ENCODE data around the gene PCAT6.

The PCAT6 gene

GRCh38 chr1:202856014-202856413, 45.3 kb downstream of the PCAT6 start:
- Mint-ChIP-seq H3K27me3 (ENCODE audit: low read depth, poor library complexity) (no peaks in the 10 kb centered on the region), H3K4me3 (no peak overlapping the region), H3K9me3 (no peaks in the 10 kb centered on the region), H3K27ac (no peak overlapping the region), H3K4me1 (peaks cover 6% of the 10 kb centered on the region), H3K36me3 (ENCODE audit: low read depth) (peaks cover 43% of the 10 kb centered on the region)
- DNase-seq = no peak
- TF ChIP-seq, protein P1, sequence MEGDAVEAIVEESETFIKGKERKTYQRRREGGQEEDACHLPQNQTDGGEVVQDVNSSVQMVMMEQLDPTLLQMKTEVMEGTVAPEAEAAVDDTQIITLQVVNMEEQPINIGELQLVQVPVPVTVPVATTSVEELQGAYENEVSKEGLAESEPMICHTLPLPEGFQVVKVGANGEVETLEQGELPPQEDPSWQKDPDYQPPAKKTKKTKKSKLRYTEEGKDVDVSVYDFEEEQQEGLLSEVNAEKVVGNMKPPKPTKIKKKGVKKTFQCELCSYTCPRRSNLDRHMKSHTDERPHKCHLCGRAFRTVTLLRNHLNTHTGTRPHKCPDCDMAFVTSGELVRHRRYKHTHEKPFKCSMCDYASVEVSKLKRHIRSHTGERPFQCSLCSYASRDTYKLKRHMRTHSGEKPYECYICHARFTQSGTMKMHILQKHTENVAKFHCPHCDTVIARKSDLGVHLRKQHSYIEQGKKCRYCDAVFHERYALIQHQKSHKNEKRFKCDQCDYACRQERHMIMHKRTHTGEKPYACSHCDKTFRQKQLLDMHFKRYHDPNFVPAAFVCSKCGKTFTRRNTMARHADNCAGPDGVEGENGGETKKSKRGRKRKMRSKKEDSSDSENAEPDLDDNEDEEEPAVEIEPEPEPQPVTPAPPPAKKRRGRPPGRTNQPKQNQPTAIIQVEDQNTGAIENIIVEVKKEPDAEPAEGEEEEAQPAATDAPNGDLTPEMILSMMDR (IDR thresholded peaks at IDR 0.05) = no peak

- peaks cover 41% of the 10 kb centered on the region for H3K36me3 Mint-ChIP-seq (ENCODE audit: low read depth)
- TF ChIP-seq, protein P1 (IDR thresholded peaks at IDR 0.05) = no peak
- peaks cover 12% of the 10 kb centered on the region for H3K4me1 Mint-ChIP-seq
- H3K4me3 Mint-ChIP-seq = no peak overlapping the region
- H3K27ac Mint-ChIP-seq = no peak overlapping the region
- H3K27me3 Mint-ChIP-seq (ENCODE audit: low read depth, poor library complexity) = no peaks in the 10 kb centered on the region
- no peak for DNase-seq
- H3K9me3 Mint-ChIP-seq = no peaks in the 10 kb centered on the region
These were observed 46.4 kb downstream of the PCAT6 start for GRCh38 chr1:202857136-202857610.

GRCh38 chr1:202858331-202858730, 47.6 kb downstream of the PCAT6 start:
- TF ChIP-seq, protein P1 (IDR thresholded peaks at IDR 0.05) = no peak
- Mint-ChIP-seq H3K36me3 (ENCODE audit: low read depth) (peaks cover 30% of the 10 kb centered on the region), H3K27ac (no peak overlapping the region), H3K4me3 (no peak overlapping the region), H3K9me3 (no peaks in the 10 kb centered on the region), H3K4me1 (peaks cover 20% of the 10 kb centered on the region), H3K27me3 (ENCODE audit: low read depth, poor library complexity) (peaks cover 5% of the 10 kb centered on the region)
- no peak for DNase-seq

- peak overlapping the region; percentile 75 for H3K27ac Mint-ChIP-seq
These were observed 48.1 kb downstream of the PCAT6 start for GRCh38 chr1:202858789-202859414.

DNA sequence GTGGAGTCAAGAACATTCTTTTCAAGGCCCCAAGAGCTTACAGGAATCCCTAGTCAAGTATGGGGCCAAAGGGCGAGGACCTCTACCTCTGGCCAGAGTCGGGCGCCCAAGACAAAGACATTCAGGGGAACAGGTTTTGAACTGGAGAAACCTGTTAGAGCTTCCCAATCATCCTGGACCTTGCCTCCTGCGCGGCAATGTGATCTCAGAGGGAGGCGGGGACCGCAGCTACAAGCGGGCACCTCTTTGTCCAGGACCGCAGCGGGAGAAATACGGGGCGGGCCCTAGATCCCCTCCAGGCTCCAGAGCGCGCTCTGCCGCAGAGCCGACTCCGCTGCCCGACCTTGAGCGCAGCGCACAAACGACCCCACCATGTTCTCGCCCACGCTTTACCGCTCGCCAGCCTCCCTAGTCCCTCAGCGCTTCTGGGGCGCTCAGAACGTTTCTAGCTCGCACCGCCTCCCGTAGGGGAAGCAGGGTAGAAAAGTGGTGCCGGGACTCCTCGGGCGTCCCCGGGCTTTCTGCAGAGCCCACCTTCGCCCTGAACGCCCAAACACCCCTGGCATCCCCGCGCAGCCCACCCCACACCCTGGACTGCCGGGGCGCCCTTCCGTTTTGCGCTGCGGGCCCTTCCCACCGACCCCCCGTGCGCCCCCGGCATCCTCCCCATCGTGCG, 50.1 kb downstream of the PCAT6 start:
- peak; percentile 73 for DNase-seq
- Mint-ChIP-seq H3K36me3 (ENCODE audit: low read depth) (peaks cover 24% of the 10 kb centered on the region), H3K27me3 (ENCODE audit: low read depth, poor library complexity) (peaks cover 8% of the 10 kb centered on the region), H3K4me1 (peaks cover 22% of the 10 kb centered on the region), H3K27ac (peak overlapping the region; percentile 98), H3K9me3 (no peaks in the 10 kb centered on the region), H3K4me3 (peak overlapping the region; percentile 95)
- TF ChIP-seq, protein P1 (IDR thresholded peaks at IDR 0.05) = no peak

More at GRCh38 chr1:202858789-202859414, 48.1 kb downstream of the PCAT6 start:
- H3K4me1 Mint-ChIP-seq = peaks cover 22% of the 10 kb centered on the region
- TF ChIP-seq, protein P1 (IDR thresholded peaks at IDR 0.05) = no peak
- H3K9me3 Mint-ChIP-seq = no peaks in the 10 kb centered on the region
- peaks cover 5% of the 10 kb centered on the region for H3K27me3 Mint-ChIP-seq (ENCODE audit: low read depth, poor library complexity)
- no peak for DNase-seq
- peaks cover 30% of the 10 kb centered on the region for H3K36me3 Mint-ChIP-seq (ENCODE audit: low read depth)
- no peak overlapping the region for H3K4me3 Mint-ChIP-seq
